HEK293T (cell line): ENCODE results near the gene PLEK2.
"Not testable (repeated sequence)": the region's sequence is repeated elsewhere in the genome, so short reads cannot be mapped to it uniquely, and the experiment has no call there.

Experiments
- CTCF ChIA-PET: fragments of 350-600 bp; formaldehyde crosslinking; extraction: SDS; loops from one replicate; lab custom pipeline; 2021; ENCODE audit warnings: antibody characterized with exemption, inconsistent platforms; lab: Yijun Ruan, JAX
- POLR2A ChIA-PET: fragments of 350-600 bp; formaldehyde crosslinking; extraction: SDS; loops from one replicate; lab custom pipeline; 2020; ENCODE audit warnings: antibody characterized with exemption, inconsistent platforms; lab: Yijun Ruan, JAX
- DNase-seq: peaks from one replicate; pipeline ENCODE4 v3.0.0; 2012; ENCODE audit warnings: mixed read lengths; ENCODE audit errors: extremely low spot score
- ARNT ChIP-seq: fragments of 450-650 bp; IDR thresholded peaks from 2 replicates; pipeline ENCODE4 v1.6.1; 2017; ENCODE audit warnings: mild to moderate bottlenecking
- BHLHE40 ChIP-seq: fragments of 450-650 bp; IDR thresholded peaks from 2 replicates; pipeline ENCODE4 v1.6.1; 2016; ENCODE audit warnings: mild to moderate bottlenecking, moderate library complexity, borderline replicate concordance
- CTBP1 ChIP-seq: fragments of 450-650 bp; IDR thresholded peaks from 2 replicates; pipeline ENCODE4 v1.6.1; 2016; ENCODE audit warnings: borderline replicate concordance
- ELF4 ChIP-seq: fragments of 450-650 bp; IDR thresholded peaks from 2 replicates; pipeline ENCODE4 v1.6.1; 2017; ENCODE audit warnings: antibody characterized with exemption
- FOXA1 ChIP-seq: fragments of 450-650 bp; IDR thresholded peaks from 2 replicates; pipeline ENCODE4 v1.6.1; 2016; ENCODE audit warnings: mild to moderate bottlenecking
- FOXK2 ChIP-seq: fragments of 450-650 bp; IDR thresholded peaks from 2 replicates; pipeline ENCODE4 v1.6.1; 2016; ENCODE audit warnings: mild to moderate bottlenecking
- FOXM1 ChIP-seq: fragments of 450-650 bp; IDR thresholded peaks from 2 replicates; pipeline ENCODE4 v1.6.1; 2017; ENCODE audit warnings: mild to moderate bottlenecking, borderline replicate concordance
- HDGF ChIP-seq: fragments of 450-650 bp; IDR thresholded peaks from 2 replicates; pipeline ENCODE4 v1.6.1; 2017; ENCODE audit warnings: antibody characterized with exemption, borderline replicate concordance
- L3MBTL2 ChIP-seq: fragments of 450-650 bp; conservative IDR thresholded peaks from 2 replicates; pipeline ENCODE4 v1.6.1; 2016; ENCODE audit warnings: mild to moderate bottlenecking
- LEF1 ChIP-seq: fragments of 450-650 bp; IDR thresholded peaks from 2 replicates; pipeline ENCODE4 v1.6.1; 2017; ENCODE audit warnings: mild to moderate bottlenecking, borderline replicate concordance
- NFRKB ChIP-seq: fragments of 450-650 bp; IDR thresholded peaks from 2 replicates; pipeline ENCODE4 v1.6.1; 2016; ENCODE audit warnings: mild to moderate bottlenecking, moderate library complexity
- PKNOX1 ChIP-seq: fragments of 450-650 bp; IDR thresholded peaks from 2 replicates; pipeline ENCODE4 v1.6.1; 2016
- SP1 ChIP-seq: fragments of 450-650 bp; IDR thresholded peaks from 2 replicates; pipeline ENCODE4 v1.6.1; 2017
- SUZ12 ChIP-seq: fragments of 450-650 bp; IDR thresholded peaks from 2 replicates; pipeline ENCODE4 v1.6.1; 2016; ENCODE audit warnings: mild to moderate bottlenecking
- TARDBP ChIP-seq: fragments of 450-650 bp; IDR thresholded peaks from 2 replicates; pipeline ENCODE4 v1.6.1; 2016
- ZNF384 ChIP-seq: fragments of 450-650 bp; IDR thresholded peaks from 2 replicates; pipeline ENCODE4 v1.6.1; 2016

Gene PLEK2

GRCh38 chr14:67411370-67411769 is 595 bp downstream of the PLEK2 start:
- CTCF ChIA-PET, result interaction anchor here (1.0 kb wide), 1 partner anchor 16 kb away, joined by 3 read pairs; no protein-coding TSS in a partner anchor
- TF ChIP-seq HDGF (no peak), CTBP1 (no peak), SUZ12 (no peak), SP1 (no peak), ARNT (no peak), PKNOX1 (no peak), FOXA1 (no peak), BHLHE40 (no peak), FOXK2 (no peak), ELF4 (no peak), TARDBP (no peak), L3MBTL2 (no peak), NFRKB (no peak), FOXM1 (no peak), LEF1 (no peak), ZNF384 (no peak)

DNA sequence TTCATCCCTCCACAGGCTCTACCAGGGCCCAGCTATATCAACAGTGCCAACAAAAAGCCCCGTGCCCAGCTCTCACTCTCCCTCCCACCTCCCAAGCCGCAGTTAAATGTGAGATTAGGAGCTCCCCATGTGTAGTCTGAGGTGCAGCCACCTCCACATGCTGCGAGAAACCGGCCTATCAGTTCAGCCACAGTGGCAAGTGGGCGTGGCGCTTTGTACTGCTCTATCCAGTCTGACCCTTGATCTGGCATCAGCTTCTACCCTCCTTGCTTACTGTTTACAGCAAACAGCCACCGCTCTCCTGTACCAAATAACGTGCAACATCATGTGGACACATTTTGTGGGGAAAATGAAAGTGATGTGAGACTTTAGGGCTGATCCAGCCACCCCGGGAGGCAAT is 1.7 kb downstream of the PLEK2 start:
- TF ChIP-seq ELF4, result no peak
- TF ChIP-seq FOXA1, result no peak
- TF ChIP-seq LEF1, result no peak
- no peak for TF ChIP-seq ZNF384
- TF ChIP-seq FOXM1, result no peak
- no peak for TF ChIP-seq CTBP1
- TF ChIP-seq FOXK2, result no peak
- no peak for TF ChIP-seq SP1
- TF ChIP-seq HDGF, result no peak
- no peak for TF ChIP-seq TARDBP
- TF ChIP-seq ARNT, result no peak
- TF ChIP-seq BHLHE40, result no peak
- no peak for TF ChIP-seq L3MBTL2
- no peak for TF ChIP-seq SUZ12
- TF ChIP-seq NFRKB, result no peak
- TF ChIP-seq PKNOX1, result no peak
- no peak for DNase-seq
- ChIA-PET CTCF (interaction anchor here (0.6 to 1.2 kb wide), 3 partner anchors 9 to 1803 kb away, joined by 3 to 4 read pairs (median 4); no protein-coding TSS in a partner anchor), POLR2A (no interaction called here)

More at GRCh38 chr14:67411370-67411769, 595 bp downstream of the PLEK2 start:
- POLR2A ChIA-PET, result no interaction called here
- no peak for DNase-seq

GRCh38 chr14:67409461-67409860 is 2.5 kb downstream of the PLEK2 start:
- DNase-seq, result no peak
- ChIA-PET CTCF (interaction anchor here (0.6 to 1.3 kb wide), 2 partner anchors 17 to 1803 kb away, joined by 3 read pairs; no protein-coding TSS in a partner anchor), POLR2A (no interaction called here)
- TF ChIP-seq PKNOX1, result no peak
- no peak for TF ChIP-seq FOXM1
- TF ChIP-seq CTBP1, result no peak
- TF ChIP-seq LEF1, result no peak
- TF ChIP-seq SP1, result no peak
- TF ChIP-seq ZNF384, result no peak
- no peak for TF ChIP-seq HDGF
- TF ChIP-seq SUZ12, result no peak
- TF ChIP-seq FOXA1, result no peak
- no peak for TF ChIP-seq NFRKB
- TF ChIP-seq ARNT, result no peak
- no peak for TF ChIP-seq L3MBTL2
- TF ChIP-seq FOXK2, result no peak

- CTCF ChIA-PET, DNase-seq, POLR2A ChIA-PET: not testable (repeated sequence)
Measured at GRCh38 chr14:67408122-67408801, 3.7 kb downstream of the PLEK2 start.

- ChIA-PET POLR2A (no interaction called here), CTCF (interaction anchor here (1.6 kb wide), 1 partner anchor 46 kb away, joined by 4 read pairs; the partner anchor contains the start of genes ATP6V1D and EIF2S1)
- DNase-seq, result no peak
- TF ChIP-seq TARDBP, result no peak
- TF ChIP-seq FOXM1, result no peak
- TF ChIP-seq HDGF, result no peak
- no peak for TF ChIP-seq PKNOX1
- no peak for TF ChIP-seq FOXK2
- TF ChIP-seq BHLHE40, result no peak
- TF ChIP-seq NFRKB, result no peak
- TF ChIP-seq L3MBTL2, result no peak
- TF ChIP-seq SUZ12, result no peak
- TF ChIP-seq SP1, result no peak
Measured at GRCh38 chr14:67405771-67406170, 6.2 kb downstream of the PLEK2 start.
